Endometrial microvascular endothelial cells (primary cell): ENCODE data around the gene ALOX15. TPM values are rescaled to one million over a fixed set of nuclear protein-coding genes. Genes with fewer than 3 reads are reported as not detected.
"Not testable (repeated sequence)": the region's sequence is repeated elsewhere in the genome, so short reads cannot be mapped to it uniquely, and the experiment has no call there.

ENCODE experiments used
- in situ Hi-C: cut with HindIII; loops from 2 replicates; pipeline ENCODE4 v1.10.0; 2017; ENCODE audit warnings: low sequenced_read_pairs, low pct_unique_long_range_greater_than_20kb; ENCODE audit errors: inconsistent ontology term
- total RNA-seq: library from RNA; depleted of rRNA; stranded (reverse); fragments of >200 nt; gene quantifications from one replicate; pipeline ENCODE4 v1.2.3, GENCODE V29; 2015; ENCODE audit errors: inconsistent ontology term

The ALOX15 gene
- total RNA-seq, 1 donor from 2014 or later = not detected

DNA sequence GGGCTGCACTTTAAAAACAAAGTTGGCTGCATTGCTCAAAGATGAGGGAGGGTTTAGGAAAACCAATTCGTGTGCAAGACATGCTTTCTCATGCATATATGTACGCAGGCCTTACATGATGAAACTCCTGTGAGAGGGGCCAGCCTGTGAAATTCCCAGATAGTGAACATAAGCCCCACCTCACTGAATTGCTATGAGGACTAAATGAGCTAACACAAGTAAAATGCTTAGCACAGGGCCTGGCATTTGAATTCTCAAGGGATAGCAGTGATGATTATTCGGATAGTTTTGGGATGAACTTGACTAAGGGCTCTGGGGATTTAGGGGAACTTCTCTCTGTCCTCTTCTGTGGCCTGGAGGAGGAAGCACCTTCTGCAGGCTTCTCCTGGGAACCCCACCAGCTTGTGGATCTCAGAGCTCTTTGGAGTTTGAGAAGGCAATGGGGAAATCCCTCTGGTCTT, 17.0 kb downstream of the ALOX15 start:
- in situ Hi-C loops = not testable (repeated sequence)

DNA sequence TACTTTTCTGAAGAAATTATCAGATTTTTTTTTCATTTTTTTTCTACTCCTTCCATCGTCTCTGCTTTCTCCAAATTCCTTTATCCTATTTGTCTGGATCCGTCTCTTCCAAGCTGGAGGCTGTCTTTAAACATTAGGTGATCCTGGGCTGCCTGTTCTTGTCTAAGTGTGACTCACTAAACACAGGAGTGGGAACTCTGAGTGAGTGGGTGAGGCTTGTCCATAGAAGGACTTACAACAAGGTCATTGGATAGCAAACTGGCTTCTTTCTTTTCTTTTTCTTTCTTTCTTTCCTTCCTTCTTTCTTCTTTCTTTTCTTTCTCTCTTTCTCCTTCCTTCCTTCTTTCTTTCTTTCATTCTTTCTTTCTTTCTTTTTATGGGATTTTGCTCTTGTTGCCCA, 18.2 kb downstream of the ALOX15 start:
- in situ Hi-C loops = no loop called here

DNA sequence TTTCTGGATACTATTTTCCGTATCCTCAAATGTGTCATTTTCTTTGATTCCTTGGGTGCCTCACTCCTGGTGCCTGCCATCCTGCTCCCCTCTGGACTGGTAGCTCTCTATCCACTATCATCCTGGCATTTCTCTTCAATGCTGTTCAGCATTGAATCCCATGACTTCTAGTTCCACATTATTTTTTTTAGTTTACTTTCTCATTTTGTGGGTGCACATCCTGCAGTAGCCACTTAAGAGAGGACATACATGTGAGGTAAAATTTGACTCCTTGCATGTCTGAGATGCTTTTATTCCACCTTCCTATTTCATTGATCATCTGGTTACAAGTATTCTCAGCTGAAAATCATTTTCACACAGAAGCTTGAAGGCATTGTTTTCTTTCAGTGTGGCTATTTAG, 19.1 kb downstream of the ALOX15 start:
- in situ Hi-C loops = no loop called here

DNA sequence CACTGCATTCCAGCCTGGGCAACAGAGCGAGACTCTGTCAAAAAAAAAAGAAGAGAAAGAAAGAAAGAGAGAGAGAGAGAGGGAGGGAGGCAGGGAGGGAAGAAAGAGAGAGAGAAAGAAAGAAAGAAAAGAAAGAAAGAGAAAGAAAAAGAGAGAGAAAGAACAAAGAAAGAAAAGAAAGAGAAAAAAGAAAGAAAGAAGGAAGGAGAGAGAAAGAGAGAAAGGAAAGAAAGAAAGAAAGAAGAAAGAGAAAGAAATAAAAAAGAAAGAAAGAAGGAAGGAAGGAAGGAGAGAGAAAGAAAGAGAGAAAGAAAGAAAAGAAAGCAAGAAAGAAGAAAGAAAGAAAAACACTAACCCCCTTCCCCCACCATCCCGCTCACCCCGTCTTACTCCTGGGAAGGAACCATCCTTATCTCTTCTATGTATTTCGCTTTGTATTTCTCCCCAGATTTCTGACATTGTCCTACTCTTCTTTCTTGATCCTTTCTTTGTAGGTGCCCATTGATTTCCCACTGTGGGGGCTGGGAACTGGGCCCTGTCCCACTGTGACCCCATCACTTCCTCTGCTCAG, 20.9 kb downstream of the ALOX15 start:
- in situ Hi-C loops = no loop called here

DNA sequence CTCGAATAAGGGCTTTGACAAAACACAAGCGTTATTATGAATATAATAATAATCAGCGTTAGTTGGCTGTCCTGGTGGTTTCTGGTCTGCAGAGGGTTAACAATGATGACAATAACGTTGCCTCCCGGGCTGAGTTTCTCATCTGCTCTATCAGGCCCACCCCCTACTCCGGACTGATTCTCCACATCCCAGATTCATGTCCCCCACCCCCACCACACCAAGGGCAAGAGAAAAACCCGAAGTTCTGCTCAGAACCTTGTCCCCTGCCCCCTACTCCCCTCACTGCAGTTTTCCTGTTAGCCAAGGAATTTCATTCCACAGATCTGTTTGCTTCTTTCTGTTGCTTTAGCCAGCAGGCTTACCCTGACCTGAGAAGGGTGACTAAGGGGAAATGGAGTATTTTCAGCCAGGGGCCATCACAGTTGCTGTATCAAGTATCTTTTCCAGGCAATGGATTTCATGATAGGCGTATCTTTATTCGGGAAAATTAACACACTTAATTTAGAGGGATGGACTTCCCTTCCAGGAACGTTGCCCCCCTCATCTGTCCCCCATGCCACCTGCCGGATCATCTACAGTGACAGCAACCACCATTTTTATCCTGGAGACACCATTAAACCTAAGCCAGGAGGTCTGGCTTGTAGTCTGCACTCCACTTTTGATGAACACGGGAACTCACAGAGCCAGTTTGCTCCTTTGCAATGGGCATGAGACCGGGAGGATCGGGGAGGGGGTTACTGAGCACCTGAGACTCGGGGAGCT, 23.7 kb downstream of the ALOX15 start:
- in situ Hi-C loops = no loop called here

DNA sequence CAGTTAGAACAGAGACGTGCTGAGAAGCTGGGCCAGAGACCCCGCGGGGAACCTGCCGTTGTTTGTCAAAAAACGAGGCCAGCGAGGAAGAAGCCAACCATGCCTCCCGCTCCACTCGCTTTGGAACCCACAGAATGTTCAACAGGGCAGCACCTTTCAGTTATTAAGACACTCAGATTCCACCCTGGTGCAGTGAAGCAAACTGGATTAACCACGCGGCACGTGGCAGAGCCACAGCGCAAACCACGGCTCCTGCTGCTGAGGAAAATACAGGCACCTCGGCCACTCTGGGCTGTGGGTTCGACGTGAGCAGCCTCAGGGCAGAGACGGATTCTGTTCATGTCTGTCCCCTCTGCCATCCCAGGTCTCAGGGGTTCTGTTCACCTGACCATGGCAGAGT, 24.4 kb downstream of the ALOX15 start:
- in situ Hi-C loops = no loop called here

DNA sequence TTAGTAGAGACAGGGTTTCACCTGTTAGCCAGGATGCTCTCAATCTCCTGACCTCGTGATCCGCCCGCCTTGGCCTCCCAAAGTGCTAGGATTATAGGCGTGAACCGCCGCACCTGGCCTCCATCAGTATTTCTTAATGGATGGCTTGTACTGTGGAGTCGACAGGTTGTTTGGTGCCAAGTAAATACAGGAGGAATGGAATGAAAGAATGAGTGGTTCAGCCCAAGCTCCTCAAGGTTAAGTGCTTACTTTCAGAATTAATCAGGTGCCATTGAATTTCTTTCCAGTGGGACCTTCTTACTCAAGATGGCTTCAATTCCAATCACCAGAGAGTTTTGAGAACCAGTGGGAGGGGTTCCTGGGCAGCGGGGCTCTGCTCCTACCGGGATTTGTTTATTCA, 25.0 kb downstream of the ALOX15 start:
- in situ Hi-C loops = no loop called here

DNA sequence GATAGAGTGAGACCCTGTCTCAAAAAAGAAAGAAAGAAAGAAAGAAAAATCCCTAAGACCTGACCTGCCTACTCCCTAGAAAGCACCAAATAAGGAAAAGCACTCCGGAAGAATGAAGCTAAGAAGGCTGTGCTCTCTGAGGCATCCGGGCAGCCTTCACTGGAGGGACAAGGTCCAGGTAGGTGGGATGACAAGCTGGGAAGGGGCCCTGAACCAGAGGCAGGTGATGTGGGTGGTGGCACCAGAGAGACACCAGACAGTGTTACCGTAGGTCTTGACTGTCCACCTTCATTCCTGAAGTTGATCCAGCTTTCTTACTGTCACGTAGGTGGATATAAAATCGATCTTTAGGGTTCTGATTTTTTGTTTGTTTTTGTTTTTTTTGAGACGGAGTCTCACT, 30.8 kb downstream of the ALOX15 start:
- in situ Hi-C loops = no loop called here

DNA sequence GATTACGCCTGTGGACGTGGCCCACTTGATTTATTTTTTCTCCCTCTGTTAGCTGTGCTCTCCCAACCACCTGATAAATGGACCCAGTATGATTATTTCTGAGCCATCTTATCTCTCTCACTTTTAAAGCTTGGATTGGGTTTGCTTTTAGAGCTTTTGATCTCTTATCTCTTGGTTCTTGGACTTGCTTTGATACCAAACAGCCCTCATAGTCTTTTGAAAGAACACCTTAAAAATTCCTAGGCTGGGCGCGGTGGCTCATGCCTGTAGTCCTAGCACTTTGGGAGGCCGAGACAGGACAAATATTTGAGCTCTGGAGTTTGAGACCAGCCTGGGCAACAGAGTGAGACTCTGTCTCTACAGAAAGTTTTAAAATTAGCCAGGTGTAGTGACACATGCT, 31.3 kb downstream of the ALOX15 start:
- in situ Hi-C loops = no loop called here

DNA sequence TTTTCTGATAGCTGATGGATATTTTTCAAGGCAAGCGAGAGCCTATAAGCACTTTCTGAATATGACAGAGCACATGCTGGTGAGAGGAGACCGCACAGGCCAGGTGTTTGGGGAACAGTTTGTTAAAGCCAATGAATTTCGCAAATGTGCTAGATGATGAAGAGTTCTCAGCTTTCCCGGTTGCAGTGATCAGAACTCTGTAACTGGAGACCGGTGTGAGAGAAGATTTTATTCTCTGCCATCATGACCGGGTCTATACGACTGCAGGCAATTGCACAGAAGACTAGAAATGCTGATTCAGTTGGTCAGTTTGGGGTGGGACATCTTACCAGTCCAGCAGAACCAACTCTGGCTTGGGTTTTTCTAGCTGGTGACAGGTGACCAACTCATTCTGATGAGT, 31.7 kb downstream of the ALOX15 start:
- in situ Hi-C loops = no loop called here

DNA sequence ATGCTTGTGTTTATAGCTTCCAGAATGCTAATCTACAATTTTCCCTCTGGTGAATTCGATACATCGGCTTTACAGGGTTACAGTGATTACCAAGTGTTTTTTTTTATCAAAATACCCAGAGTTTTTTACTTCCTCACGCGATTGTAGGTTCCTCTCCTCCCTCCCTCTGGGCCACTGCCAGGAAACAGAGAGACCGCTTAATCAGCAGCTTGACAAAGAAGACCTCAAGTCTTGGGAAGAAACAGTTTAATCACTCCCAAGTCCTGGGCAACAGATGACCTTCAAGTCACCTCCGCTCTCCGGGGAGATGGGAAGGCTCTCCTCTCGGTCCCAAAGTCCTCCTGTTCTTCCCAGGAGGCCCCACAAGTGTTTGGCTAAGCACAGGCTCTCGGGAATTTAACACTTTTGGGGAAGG, 33.7 kb downstream of the ALOX15 start:
- in situ Hi-C loops = no loop called here

DNA sequence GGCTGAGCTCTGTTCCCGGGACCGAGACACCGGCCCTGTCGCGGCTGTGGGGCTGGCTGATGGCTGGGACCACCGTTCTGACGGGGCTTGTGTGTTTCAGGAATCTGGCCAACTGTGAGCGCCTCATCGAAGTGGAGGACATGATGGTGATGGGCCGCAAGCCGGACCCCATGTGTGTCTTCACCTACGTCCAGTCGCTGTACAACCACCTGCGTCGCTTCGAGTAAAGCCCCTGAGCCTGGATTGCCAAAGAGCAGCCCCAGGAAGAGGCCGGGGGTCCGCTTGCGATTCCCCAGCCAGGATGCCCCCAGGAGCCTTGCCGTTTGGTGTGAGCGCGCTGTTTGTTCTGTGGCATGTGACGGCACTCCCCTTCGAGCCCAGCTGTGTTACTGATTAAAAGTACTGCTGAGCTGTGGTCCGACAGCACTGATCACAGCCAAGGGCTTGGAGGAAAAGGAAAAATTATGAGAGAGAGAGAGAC, 34.2 kb downstream of the ALOX15 start:
- in situ Hi-C loops = no loop called here

DNA sequence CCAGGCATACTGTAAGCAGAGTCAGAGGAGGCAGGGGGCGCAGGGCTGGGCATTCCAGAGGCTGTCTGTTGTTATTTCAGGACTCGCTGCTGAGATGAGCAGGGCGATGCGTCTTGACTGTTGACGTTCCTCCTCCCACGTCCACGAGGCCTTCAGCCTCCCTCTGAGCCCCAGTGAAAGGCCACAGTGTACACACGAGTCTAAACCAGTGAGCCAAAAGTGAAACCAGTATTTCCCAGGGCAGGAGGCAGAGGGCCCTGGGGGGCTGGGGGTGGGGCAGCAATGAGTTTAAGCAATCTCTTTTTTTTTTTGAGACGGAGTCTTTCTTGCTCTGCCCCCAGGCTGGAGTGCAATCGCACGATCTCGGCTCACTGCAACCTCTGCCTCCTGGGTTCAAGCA, 35.7 kb downstream of the ALOX15 start:
- in situ Hi-C loops = no loop called here

DNA sequence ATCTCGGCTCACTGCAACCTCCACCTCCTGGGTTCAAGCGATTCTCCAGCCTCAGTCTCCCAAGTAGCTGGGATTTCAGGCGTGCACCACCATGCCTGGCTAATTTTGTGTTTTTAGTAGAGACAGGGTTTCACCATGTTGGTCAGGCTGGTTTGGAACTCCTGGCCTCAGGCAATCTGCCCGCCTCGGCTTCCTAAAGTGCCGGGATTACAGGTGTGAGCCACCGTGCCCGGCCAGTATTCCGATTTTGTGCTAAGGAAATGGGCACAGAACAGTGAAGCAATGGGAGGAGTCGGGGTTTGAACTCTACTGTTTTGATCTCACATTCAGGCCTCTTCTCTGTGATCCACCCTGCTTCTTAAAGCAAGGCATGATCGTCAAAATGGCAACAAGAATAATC, 36.7 kb downstream of the ALOX15 start:
- in situ Hi-C loops = not testable (repeated sequence)

DNA sequence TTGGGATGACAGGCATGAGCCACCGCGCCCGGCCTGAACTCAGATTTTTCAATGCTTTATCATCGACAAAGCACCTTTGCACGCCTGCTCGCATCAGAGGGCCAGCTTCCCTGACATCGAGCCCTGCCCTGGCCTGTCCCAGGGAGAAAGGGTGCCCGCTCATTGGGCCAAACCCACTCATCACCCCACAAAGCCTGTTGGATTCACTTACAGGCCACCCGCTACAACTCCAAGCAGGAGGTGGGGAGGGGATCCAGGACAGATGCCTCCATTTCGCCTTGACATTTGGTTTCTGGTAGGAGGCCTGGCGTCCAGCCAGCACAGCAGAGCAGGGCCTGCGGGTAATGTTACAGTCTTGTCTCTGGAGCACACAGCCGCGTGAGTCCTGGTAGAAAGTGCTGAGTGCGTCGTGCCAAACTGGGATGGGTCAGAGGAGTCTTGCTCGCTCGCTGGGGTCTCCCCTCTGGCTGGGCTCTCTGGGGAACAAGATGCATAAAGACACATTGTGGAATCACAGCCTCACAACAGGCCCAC, 37.3 kb downstream of the ALOX15 start:
- in situ Hi-C loops = no loop called here

DNA sequence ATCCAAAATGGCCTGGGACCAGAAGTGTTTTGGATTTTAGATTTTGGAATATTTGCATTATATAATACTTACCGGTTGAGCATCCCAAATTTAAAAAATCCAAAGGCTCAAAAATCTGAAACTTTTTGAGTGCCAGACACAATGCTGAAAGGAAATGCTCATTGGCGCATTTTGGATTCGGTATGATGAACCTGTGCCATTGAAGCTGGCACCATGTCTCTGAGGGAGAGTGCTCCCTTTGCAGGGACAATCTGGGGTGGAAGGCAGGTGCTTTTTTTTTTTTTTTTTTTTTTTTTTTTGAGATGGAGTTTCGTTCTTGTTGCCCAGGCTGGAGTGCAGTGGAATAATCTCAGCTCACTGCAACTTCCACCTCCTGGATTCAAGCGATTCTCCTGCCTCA, 39.4 kb downstream of the ALOX15 start:
- in situ Hi-C loops = no loop called here

DNA sequence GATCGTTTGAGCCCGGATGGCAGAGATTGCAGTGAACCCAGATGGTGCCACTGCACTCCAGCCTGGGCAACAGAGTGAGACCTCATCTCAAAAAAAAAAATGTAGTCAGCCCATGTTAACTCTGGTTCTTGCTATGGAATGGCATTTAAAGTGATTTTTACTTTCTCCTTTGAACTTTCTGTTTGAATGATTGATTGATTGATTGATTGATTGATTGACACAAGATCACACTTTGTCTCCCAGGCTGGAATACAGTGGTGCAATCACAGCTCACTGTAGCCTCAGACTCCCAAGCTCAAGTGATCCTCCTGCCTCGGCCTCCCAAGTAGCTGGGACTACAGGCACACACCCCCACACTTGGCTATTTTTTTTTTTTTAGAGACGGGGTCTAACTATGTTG, 40.2 kb downstream of the ALOX15 start:
- in situ Hi-C loops = no loop called here

DNA sequence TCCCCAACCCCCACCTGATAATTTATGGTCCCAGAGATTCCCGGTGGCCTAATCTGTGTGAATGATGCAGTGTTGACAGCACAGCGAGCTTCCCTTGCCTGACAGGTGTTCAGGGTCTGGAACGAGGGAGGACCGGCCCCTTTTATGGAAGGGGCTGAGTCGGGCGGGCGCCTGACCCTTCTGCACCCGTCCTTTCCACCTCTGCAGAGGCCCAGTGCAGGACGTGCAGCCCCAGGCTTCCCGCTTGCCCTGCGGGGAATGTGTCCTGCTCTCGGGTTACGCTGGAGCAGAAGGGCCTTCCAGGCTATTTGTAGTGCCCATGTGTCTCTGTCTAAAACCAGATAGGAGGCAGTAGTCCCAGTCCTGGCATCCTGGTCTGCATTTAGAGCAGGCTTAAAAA, 40.9 kb downstream of the ALOX15 start:
- in situ Hi-C loops = no loop called here

DNA sequence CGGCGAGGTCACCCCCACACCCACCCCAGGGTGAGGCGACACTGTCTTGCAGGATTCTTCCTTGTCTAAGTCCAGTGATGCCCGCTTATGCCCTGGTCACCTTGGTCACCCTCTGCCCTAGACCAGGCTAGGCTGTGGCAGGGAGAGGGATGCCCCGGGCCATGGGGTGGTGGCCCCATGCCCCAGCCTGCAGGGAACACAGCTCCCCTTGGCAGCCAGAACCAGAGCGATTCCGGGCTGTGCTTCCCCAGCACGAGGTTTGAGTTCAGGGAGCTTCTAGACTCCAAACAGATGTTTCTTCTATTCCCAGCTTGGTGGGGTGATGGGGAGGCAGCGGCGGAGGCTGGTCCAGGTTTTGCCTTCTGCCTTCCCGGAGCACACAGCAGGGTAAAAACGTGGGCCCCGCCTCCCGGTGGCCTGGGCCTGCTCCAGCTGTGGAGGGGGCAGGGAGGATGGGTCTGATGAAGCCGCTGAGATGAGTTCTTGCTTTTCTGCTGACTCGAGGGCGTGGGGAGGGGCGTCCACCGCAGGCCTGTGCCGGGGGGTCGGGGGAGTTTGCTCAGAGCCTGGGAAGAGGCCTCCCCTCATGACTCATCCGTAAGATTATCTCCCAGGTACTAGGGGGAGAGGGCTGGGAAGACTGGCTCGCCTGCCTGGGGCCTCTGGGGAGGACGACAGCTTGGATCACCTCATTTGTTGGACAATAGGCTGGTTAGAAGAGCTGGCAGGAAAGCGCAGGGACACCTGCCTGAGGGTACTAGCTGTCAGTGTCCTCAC, 41.8 kb downstream of the ALOX15 start:
- in situ Hi-C loops = no loop called here
